ENCODE data around the gene PERCC1.

DNA sequence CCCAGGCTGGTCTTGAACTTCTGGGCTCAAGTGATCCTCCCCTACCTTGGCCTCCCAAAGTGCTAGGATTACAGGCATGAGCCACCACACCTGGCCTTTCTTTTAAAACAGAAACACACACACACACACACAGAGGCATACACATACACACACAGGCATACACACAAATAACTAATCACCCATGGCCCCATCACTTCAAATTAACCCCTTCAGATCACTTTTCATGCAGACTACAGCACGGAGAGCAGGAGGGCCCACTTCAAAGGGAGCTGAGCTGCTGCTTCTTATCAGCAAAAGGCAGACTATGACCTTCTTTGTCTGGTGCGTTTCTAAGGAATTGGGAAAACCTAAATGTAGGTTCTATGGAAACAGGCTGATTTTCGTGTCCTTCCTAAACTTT, 42.1 kb downstream of the PERCC1 start:
- TF ChIP-seq, protein P1, sequence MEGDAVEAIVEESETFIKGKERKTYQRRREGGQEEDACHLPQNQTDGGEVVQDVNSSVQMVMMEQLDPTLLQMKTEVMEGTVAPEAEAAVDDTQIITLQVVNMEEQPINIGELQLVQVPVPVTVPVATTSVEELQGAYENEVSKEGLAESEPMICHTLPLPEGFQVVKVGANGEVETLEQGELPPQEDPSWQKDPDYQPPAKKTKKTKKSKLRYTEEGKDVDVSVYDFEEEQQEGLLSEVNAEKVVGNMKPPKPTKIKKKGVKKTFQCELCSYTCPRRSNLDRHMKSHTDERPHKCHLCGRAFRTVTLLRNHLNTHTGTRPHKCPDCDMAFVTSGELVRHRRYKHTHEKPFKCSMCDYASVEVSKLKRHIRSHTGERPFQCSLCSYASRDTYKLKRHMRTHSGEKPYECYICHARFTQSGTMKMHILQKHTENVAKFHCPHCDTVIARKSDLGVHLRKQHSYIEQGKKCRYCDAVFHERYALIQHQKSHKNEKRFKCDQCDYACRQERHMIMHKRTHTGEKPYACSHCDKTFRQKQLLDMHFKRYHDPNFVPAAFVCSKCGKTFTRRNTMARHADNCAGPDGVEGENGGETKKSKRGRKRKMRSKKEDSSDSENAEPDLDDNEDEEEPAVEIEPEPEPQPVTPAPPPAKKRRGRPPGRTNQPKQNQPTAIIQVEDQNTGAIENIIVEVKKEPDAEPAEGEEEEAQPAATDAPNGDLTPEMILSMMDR (IDR thresholded peaks at IDR 0.05) = no peak
- no peak for TF ChIP-seq POLR2A (IDR thresholded peaks at IDR 0.05)

Measured in testis (tissue), 2 donors.